Keratinocyte (primary cell): Measurements from ENCODE around the gene MINDY4. TPM values are rescaled to one million over a fixed set of nuclear protein-coding genes. Genes with fewer than 3 reads are reported as not detected.

Experiments used
- DNase-seq: peaks from one replicate; pipeline ENCODE4 v3.0.0-alpha.2; 2011; ENCODE audit warnings: low read depth, missing footprints, low spot score
- FAIRE-seq: peaks from 2 replicates; lab custom pipeline; 2011; peaks lifted over from hg19 to GRCh38; lab: Jason Lieb, UNC
- H2AFZ ChIP-seq: 2 replicates; pipeline ENCODE4 v1.6.0; 2012; ENCODE audit warnings: low read length, control low read depth, inconsistent platforms; ENCODE audit not compliant: control insufficient read depth
- H3K27ac ChIP-seq: 2 replicates; pipeline ENCODE4 v1.5.1; 2011; ENCODE audit warnings: low read length; ENCODE audit not compliant: control insufficient read depth, insufficient read depth
- H3K27me3 ChIP-seq: 3 replicates; pipeline ENCODE4 v1.6.0; 2011; ENCODE audit warnings: low read length; ENCODE audit not compliant: control insufficient read depth, insufficient read depth; ENCODE audit errors: extremely low read depth
- H3K36me3 ChIP-seq, 2 experiments: 2 replicates in 1 of 2; 3 replicates in 1 of 2; pipeline ENCODE4 v1.5.1; 2011; ENCODE audit warnings: low read length in 2 of 2, mild to moderate bottlenecking in 1 of 2; ENCODE audit not compliant: control insufficient read depth in 2 of 2, insufficient read depth in 2 of 2; ENCODE audit errors: extremely low read depth in 1 of 2
- H3K4me1 ChIP-seq: 3 replicates; pipeline ENCODE4 v1.5.1; 2011; ENCODE audit warnings: low read length; ENCODE audit not compliant: control insufficient read depth, insufficient read depth; ENCODE audit errors: extremely low read depth
- H3K4me2 ChIP-seq: 3 replicates; pipeline ENCODE4 v1.6.0; 2011; ENCODE audit warnings: low read depth, low read length; ENCODE audit not compliant: control insufficient read depth, insufficient read depth; ENCODE audit errors: extremely low read depth
- H3K4me3 ChIP-seq, 3 experiments: fragments of 200-600 bp in 1 of 3; sonication (generic) in 1 of 3; 2 replicates in 2 of 3; 3 replicates in 1 of 3; pipeline ENCODE4 v1.5.1; 2011 to 2016; ENCODE audit warnings: low read length in 3 of 3, mild to moderate bottlenecking in 3 of 3, control low read depth in 2 of 3, inconsistent platforms in 1 of 3, low read depth in 1 of 3, mixed read lengths in 1 of 3, mixed run types in 1 of 3, moderate library complexity in 1 of 3; ENCODE audit not compliant: control insufficient read depth in 2 of 3, insufficient read depth in 2 of 3; ENCODE audit errors: extremely low read depth in 1 of 3
- H3K79me2 ChIP-seq: 2 replicates; pipeline ENCODE4 v1.6.0; 2012; ENCODE audit warnings: low read length; ENCODE audit not compliant: control insufficient read depth, insufficient read depth
- H3K9ac ChIP-seq: 3 replicates; pipeline ENCODE4 v1.6.0; 2011; ENCODE audit warnings: low read length; ENCODE audit not compliant: control insufficient read depth, insufficient read depth; ENCODE audit errors: extremely low read depth
- H3K9me1 ChIP-seq: 3 replicates; pipeline ENCODE4 v1.6.0; 2011; ENCODE audit warnings: low read length; ENCODE audit not compliant: control insufficient read depth, insufficient read depth; ENCODE audit errors: extremely low read depth
- H3K9me3 ChIP-seq: 2 replicates; pipeline ENCODE4 v1.5.1; 2012; ENCODE audit warnings: low read depth, low read length; ENCODE audit not compliant: control insufficient read depth
- H4K20me1 ChIP-seq: 3 replicates; pipeline ENCODE4 v1.6.0; 2011; ENCODE audit warnings: low read length; ENCODE audit not compliant: control insufficient read depth, insufficient read depth; ENCODE audit errors: extremely low read depth
- EZH2 ChIP-seq: IDR thresholded peaks from one replicate; pipeline ENCODE4 v1.6.1; 2012; ENCODE audit warnings: inconsistent platforms, mild to moderate bottlenecking, low read length, moderate library complexity
- dilution Hi-C: fragments of 300-500 bp; cut with MboI; formaldehyde crosslinking; loops from one replicate; pipeline ENCODE4 v1.7.0; 2020; ENCODE audit warnings: low sequenced_read_pairs; ENCODE audit not compliant: extremely low pct_ligation_motif_present
- polyA plus RNA-seq, 5 experiments: library from polyadenylated mRNA; depleted of rRNA in 3 of 5; stranded (reverse) in 3 of 5; stranded (forward) in 1 of 5; unstranded in 1 of 5; fragments of >200 nt; gene quantifications; 1 replicate in 1 of 5; 2 replicates in 3 of 5; 3 replicates in 1 of 5; pipeline versions ENCODE4 v1.2.1 to v1.2.3, GENCODE V29; 2011 to 2012; ENCODE audit warnings: missing spikeins in 2 of 5, low read depth in 1 of 5, low replicate concordance in 1 of 5
- TF ChIP-seq, protein P1 (sequence below), 3 experiments: IDR thresholded peaks in 1 of 3; conservative IDR thresholded peaks in 1 of 3; optimal IDR thresholded peaks in 1 of 3; 2 replicates in 2 of 3; 3 replicates in 1 of 3; pipeline versions ENCODE3 to v1.5.1; 2011; ENCODE audit warnings: low read length in 3 of 3, mild to moderate bottlenecking in 3 of 3, moderate library complexity in 2 of 3, control low read depth in 1 of 3, inconsistent platforms in 1 of 3; ENCODE audit not compliant: insufficient read depth in 2 of 3; ENCODE audit errors: extremely low read depth in 1 of 3

Gene MINDY4
- polyA plus RNA-seq, 1 donor (not counting 4 experiments of a cell fraction or from before 2014, with no cell fraction given) = 1.5 TPM

DNA sequence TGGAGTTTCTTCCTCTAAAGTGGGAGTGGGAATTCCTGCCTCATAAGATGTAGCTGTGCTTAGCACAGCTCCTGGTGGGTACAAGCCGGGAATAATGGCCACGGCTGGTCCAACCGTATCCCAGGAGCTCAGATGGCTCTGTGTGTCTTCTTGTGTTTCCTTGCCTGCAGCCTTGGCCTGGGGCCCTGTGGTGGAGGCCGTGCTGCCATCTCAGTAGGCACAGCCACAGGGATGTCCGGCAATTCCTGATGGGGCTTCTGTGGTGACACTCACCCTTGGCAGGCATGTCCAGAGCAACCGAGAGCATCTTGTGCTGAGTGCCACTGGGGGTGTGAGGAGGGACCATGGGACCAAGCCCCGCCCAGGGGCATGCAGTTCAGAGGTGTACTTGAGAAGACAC lies 90.4 kb downstream of the MINDY4 start:
- Histone ChIP-seq H3K4me3 (no peak overlapping the region), H3K27me3 (no peaks in the 10 kb centered on the region), H3K9me1 (no peaks in the 10 kb centered on the region), H3K4me1 (no peaks in the 10 kb centered on the region), H3K9ac (no peak overlapping the region), H3K27ac (no peak overlapping the region), H3K4me2 (no peak overlapping the region), H4K20me1 (no peaks in the 10 kb centered on the region), H2AFZ (no peak overlapping the region), H3K36me3 (no peaks in the 10 kb centered on the region), H3K79me2 (no peaks in the 10 kb centered on the region), H3K9me3 (no peaks in the 10 kb centered on the region)
- FAIRE-seq (no peak), DNase-seq (no peak)
- no peak for TF ChIP-seq EZH2
- TF ChIP-seq, protein P1, sequence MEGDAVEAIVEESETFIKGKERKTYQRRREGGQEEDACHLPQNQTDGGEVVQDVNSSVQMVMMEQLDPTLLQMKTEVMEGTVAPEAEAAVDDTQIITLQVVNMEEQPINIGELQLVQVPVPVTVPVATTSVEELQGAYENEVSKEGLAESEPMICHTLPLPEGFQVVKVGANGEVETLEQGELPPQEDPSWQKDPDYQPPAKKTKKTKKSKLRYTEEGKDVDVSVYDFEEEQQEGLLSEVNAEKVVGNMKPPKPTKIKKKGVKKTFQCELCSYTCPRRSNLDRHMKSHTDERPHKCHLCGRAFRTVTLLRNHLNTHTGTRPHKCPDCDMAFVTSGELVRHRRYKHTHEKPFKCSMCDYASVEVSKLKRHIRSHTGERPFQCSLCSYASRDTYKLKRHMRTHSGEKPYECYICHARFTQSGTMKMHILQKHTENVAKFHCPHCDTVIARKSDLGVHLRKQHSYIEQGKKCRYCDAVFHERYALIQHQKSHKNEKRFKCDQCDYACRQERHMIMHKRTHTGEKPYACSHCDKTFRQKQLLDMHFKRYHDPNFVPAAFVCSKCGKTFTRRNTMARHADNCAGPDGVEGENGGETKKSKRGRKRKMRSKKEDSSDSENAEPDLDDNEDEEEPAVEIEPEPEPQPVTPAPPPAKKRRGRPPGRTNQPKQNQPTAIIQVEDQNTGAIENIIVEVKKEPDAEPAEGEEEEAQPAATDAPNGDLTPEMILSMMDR (optimal IDR thresholded peaks at IDR 0.05 in 1 of 3, IDR thresholded peaks at IDR 0.05 in 1 of 3, conservative IDR thresholded peaks at IDR 0.05 in 1 of 3; ENCODE audit: extremely low read depth in 1 of 3, insufficient read depth in 2 of 3, low read length in 3 of 3) = no peak
- dilution Hi-C loops = no loop called here

DNA sequence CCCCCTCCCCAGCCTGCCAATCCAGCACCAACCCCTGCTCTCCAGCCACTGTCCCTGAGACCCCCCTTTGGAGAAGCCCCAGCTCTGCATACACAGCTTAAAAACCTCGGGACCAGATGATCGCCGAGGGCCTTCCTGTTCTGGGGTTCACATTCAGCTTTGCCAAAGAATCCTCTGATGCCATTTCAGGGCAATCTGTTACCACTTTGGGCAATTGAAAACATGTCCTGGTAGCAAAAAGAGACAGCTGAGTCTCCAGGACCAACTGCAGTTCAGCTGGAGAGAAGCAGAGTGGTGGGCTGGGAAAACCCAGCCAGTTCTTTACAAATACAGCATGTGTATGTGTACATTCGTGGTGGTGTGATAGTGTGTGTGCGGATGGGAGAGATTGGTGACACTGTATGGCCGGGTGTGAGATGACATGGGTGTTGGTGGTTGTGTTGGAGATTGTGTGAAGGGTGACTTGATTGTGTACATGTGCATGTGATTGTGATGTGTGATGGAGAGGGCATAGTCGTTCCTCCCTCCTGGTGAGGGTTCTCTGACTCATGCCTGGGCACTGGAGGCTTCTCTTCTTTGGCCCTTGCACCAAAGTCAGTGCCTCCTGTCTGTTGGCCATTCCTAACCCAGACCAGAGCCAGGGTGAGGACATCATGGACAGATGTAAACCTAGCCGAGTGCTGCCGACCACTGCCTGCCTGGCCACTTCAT lies 91.9 kb downstream of the MINDY4 start:
- no peaks in the 10 kb centered on the region for H3K36me3 ChIP-seq
- H3K9ac ChIP-seq = no peak overlapping the region
- no peaks in the 10 kb centered on the region for H4K20me1 ChIP-seq
- no peaks in the 10 kb centered on the region for H3K9me1 ChIP-seq
- no peak overlapping the region for H2AFZ ChIP-seq
- H3K27ac ChIP-seq = no peak overlapping the region
- no peak overlapping the region for H3K4me2 ChIP-seq
- no peaks in the 10 kb centered on the region for H3K27me3 ChIP-seq
- H3K4me3 ChIP-seq = no peak overlapping the region
- FAIRE-seq = no peak
- no peak for DNase-seq
- H3K79me2 ChIP-seq = no peaks in the 10 kb centered on the region
- TF ChIP-seq, protein P1 (optimal IDR thresholded peaks at IDR 0.05 in 1 of 3, IDR thresholded peaks at IDR 0.05 in 1 of 3, conservative IDR thresholded peaks at IDR 0.05 in 1 of 3; ENCODE audit: extremely low read depth in 1 of 3, insufficient read depth in 2 of 3, low read length in 3 of 3) = no peak
- no peak for TF ChIP-seq EZH2
- no peaks in the 10 kb centered on the region for H3K9me3 ChIP-seq
- H3K4me1 ChIP-seq = no peaks in the 10 kb centered on the region
- dilution Hi-C loops = no loop called here
